HG02943 (cell line): Measurements from ENCODE around the gene MYOG.

Source experiments
- ATAC-seq: cut with Tn5 transposase; IDR thresholded peaks from one replicate; pipeline ENCODE4 v1.9.1; 2021; ENCODE audit warnings: mild to moderate bottlenecking, low read depth, moderate library complexity; ENCODE audit not compliant: unreplicated experiment

Gene MYOG

DNA sequence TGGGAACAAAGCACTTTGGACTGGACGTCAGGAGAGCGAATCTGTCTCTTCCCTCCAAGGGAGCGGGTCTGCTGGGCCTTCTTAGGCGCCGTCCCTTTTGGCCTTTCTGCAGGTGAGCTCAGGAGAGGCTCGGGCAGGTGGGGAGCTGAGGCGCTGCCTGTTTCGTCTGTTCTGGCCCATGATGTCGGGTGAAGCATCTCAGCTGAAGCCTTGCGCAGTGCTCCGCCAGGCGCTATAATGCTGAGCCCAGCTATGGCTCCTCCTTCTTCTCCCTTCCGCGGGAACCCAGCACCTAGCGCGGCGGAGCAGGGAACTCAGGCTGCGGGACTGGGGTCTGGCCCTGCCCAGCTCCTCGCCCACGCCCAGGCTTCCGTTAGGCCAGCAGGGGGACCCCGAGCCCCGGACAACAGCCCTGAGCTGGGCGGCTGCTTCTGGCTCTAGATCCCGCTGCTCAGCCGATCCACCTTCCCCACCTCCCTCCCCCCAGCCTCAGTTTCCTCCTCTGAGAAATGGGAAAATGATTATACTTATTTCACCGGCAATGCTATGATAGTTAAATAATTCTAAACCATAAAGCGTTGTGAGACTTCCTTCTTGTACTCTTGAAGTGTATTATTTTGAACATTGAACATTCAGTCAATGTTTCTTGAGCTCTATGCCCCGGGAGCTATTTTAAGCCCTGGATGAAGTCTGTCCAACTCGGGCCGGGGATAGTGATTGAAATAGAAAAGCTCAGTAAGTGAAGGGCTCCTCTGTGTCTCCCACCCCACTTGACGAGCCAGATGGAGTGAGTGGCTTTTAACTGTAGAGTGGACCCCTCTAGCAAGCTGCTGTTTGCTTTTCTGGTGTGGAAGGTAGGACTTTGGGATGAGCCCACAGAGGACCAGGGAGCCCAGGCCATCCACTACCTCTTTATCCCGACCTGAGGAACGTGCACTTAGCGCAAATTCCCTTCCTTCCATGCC lies 32.1 kb upstream of the MYOG start:
- no peak for ATAC-seq

DNA sequence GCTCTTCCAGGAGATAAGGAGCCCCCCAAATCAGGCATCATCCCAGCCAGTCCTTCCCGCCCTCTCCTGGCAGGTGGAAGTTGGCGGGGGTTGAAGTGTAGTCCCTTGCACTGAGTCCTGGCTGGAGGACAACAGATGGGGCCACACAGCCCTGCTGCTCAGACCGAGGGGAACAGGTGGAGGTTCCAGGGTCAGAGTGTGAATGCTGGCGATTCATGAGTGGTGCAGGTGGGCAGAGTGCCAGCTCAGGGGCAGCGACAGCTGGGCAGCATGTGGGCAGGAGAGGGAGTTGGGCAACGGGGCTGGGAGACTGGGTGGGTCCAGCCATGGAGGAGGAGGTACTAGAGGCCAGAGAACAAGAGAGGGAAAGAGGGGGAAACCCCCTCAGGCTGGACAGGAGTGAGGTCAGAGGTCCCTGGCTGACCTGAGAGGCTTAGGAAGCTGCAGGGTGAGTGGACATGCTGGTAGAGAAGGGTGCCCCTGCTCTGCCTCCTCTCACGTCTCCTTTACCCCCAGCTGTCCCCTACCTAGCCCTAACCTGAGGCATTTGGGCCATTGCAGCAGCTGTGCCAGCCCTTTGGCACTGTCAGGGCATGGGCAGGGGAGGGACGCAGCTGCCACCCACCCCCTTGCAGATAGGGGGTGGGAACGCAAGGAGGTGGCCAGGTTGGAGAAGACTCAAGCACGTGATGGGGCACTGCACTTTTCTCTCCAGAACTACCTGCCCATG lies 30.4 kb upstream of the MYOG start:
- ATAC-seq: no peak

DNA sequence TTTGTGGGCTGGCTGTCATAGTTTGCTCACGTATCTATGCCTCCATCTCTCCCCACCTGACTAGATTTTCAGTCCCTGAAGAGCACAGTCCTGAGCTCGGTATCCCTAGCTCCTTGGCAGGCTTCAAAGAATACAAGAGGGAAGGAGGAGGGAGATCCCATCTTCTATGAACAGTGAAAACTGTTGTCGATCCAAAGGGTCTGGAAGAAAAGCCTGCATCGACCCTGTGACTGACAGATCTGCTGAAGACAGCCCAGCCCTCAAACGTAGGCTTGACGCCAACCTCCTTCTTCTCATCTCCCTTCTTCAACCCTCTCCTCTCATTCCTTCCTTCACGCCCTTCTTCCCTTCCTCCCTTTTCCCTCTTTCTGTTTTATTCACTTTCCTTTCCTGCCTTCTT lies 28.4 kb upstream of the MYOG start:
- no peak for ATAC-seq

DNA sequence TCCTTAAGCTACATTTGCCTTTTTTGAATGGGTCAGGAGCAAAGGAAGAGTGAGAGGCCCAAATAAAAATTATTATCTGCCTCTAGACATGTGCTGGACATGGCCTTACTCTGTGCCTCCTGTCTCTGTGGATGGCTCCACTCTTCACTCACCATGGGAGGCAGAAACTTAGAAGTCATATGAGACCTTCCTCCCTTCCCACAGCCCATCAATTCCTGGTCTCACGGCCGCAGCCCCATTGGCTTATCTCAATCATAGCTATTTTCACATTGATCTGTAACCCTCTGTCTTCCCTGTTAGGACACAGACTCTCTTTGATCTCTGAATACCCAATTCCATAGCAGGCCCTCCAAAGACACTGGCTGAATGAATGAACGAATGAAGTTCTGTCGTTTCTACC lies 27.5 kb upstream of the MYOG start:
- no peak for ATAC-seq

DNA sequence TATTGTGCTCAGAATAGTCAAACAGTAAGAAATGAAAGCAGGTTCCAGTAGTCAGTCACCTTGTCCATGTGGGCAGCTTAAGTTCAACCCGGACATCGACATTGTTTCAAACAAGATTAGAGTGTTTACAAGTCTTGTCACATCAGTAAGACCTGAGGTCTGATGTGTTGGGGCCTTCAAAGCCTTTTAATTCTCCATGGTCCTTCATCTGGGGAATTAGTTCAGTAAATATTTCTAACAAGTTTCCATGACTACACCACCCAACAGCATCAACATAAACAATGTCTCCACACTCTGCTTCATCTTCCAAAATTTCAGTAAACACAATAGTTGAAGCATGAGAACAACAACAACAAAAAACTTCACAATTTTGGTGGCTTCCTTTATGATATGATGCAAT lies 26.7 kb upstream of the MYOG start:
- ATAC-seq: no peak

DNA sequence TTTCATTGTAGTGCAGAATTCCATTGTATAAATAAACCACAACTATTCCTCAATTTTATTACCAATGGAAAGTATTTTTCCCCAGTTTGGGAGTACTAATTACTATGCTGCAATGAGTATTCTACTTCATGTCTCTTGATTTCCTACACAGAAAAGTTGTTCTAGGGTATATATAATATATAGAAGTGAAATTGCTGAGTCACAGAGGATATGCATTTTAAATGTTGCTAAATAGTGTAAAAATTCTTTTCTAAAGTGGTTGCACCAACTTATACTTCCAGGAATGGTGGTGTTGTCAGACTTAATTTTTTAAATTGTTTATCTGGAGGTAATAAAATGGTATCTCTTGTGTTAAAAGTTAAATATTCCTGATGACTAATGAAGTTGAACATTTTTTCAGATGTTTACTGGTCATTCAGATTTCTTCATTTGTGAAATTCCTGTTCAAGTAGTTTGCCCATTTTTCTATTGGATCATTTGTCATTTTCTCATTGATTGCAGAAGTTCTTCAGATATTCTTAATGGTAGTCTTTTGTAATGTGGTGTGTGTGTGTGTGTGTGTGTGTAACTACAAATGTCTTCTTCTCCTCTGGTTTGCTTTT lies 19.1 kb upstream of the MYOG start:
- ATAC-seq: no peak

DNA sequence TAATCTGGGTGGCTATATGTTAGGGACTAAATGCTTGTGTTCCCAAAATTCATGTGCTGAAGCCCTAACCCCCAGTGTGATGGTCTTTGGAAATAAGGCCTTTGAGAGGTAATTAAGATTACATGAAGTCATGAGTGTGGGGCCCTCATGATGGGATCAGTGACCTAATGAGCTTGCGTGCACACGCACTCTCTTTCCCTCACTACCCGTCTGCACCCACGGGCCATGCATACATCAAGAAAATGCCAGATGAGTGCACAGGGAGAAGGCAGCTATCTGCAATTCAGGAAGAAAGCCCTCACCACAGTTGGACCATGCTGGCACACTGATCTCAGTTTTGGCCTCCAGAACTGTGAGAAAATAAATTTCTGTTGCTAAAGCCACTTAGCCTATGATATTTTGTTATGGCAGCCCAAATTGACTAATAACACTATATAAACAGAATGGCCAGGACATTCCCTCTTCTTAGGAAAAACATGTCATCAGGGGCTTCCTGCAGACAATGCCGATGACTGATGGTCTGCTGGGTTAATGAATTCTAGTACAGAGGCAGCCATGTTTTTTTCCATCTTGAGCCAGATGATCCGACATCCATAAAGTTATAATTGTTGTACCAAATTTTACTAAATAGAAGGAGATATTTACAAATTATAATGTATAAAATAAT lies 18.1 kb upstream of the MYOG start:
- no peak for ATAC-seq

DNA sequence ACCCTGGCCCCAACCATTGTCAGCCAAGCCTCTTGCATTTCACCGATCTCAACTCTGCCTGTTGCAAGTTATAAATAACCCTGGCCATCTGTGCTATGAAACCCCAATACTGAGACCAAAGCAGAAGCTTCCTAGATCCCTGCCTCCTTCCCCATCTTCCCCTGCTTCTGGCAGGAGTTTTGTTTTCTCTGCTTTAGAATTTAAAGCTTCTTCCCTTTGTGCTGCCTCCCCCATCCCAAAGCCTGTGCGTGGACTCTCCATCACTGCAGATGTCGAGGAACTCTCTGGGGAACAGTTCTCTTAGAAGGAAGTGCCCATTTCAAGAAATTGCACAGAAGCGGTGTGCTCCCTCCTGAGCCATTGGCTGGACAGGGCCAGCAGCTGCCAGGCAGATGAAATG lies 17.4 kb upstream of the MYOG start:
- no peak for ATAC-seq

DNA sequence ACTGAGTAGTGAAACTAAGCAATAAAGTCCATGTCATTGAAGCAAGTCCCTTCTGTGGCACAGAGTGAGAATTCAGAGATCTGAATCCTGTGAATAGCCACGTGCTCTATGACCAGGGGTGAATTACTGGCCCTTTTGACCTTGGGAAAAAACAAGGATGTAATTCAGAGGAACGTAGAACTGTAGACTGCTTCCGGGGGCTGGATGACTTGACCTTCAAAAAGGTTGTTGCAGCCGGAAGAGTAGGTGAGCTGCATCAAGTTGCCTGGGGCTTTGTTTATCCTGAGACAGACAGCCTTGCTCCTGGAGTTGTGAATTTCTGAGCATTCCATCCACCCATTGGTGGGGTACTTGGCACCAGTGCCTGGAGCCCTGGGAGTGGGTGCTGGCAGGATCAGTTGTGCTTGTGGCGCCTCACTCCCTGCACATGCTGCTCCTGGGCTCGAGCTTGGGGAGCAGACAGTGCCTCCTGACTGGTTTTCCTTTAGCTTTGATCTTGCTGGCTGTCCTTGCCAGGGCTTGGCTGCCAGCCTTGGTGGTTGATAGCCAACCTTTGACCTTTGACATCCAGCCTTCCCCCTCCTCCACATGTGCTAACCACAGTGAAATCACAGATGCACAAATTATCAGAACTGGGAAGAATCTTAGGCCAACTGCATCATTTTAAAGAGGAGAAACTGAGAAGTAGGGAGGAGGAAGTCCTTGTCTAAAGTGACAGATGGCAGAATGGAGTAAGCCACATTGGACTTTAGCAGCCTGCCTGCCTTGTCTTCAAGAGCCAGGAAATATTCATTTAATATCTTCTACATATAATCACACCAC lies 16.2 kb upstream of the MYOG start:
- ATAC-seq: no peak

DNA sequence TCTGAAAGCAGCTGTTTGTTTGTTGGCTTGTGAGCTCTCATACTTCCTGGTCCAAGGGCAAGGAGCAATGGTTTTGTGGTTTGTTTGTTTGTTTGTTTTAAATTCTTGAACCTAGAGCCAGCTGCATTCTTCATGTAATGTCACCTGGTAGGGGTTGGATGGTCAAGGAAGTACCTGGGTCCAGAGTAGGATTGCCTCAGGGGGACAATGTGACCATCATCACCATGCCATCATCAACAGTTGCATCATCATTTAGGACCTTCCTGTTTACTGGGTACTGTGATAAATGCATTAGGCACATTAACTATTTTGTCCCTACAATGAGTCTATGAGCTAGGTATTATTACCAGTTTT lies 14.7 kb upstream of the MYOG start:
- ATAC-seq: no peak

DNA sequence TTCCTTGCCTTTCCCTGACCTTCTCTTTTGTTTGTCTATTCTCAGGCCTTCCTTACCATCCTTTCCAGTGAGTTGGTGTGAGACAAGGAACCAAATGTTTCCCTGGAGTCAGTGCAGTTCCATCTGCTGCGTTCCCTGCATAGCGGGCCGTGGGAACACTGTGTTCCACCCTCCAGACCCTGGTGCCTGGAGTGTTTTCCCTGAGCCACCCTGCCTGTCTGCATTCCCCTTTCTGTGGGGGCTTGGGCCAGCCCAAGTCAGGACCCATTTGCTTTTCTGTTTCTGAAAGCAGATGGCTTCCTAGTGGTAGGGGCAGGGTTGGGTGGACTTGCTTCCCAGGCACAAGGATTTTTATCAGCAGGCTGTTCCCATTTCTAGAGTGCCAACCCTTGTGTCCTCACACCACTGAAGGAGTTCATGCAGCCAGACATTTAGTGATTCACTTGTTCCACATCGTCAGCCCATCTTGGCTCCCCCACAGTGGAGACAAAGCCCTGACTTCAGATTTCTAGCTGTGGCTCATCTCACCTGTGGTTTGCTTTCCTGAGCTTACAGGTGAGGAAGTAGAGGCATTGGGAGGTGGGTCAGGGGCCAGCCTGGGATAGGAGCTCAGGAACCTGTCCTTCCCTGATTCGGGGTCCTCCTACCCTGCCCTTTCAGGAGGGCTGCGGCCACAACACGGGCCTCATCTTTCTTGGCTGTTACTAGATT lies 14.1 kb upstream of the MYOG start:
- ATAC-seq: no peak

DNA sequence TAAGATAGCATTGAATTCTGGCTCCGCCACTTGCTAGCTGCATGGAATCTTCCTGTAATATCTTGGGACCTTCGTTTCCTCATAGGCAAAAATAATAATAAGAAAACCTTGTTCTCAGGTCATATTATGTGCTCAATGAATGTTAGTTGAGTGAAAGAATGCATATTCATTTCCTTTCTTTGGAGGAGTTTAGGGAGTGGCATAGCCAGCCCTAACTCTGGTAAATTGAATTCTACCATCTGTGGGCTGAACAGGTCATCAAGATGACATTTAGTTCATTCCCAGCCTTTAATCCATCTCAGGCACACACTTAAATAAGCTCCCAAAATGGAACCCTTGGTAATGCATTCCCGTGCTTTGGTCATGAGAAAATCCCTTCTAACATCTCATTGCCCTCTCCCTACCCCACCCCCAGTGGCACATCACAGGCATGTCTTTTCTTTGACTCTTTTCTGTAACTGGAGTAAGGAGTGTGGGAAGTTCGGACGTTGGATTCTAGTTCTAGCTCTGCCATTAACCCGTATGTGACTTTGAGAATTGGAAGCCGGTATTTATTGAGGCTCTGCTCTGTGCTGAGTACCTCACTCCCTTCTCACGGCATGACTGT lies 13.2 kb upstream of the MYOG start:
- ATAC-seq: no peak

DNA sequence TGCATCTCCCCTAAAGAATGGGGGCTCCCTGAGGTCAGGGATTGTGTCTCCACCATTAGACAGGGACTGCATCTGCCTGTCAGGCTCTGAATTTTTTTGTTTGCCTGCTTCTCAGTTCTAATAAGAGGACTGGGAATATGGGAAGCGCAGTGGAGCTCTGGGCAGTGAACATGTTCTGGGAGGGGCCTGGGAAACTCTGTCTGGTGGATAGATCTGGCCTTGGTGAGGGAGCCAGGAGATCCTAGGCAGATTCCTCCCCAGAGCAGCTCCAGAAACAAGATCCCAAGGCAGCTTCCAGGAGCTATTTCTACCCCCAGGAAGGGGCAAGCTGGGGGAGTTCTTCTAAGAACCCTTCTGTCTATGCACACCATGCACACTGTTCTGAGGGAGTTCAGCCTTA lies 12.6 kb upstream of the MYOG start:
- ATAC-seq: no peak

DNA sequence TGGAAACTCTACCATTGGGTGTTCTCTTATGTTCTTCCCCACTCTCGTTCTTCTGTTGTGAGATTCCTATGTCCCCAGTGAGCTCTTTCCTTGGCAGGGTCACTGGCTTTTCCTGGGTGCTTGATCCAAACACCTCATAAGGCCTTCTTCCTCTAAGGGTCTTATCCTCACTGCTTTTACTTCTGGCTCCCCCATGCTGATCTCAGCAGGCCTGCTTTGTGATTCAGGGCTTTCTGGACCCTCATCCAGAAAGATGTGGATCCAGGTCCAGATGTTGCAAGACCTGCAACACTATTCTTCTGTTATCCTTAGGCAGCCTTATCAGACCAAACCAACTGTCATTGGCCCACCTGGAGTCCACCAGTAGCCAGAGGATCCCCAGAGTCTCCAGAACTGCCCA lies 11.2 kb upstream of the MYOG start:
- no peak for ATAC-seq

DNA sequence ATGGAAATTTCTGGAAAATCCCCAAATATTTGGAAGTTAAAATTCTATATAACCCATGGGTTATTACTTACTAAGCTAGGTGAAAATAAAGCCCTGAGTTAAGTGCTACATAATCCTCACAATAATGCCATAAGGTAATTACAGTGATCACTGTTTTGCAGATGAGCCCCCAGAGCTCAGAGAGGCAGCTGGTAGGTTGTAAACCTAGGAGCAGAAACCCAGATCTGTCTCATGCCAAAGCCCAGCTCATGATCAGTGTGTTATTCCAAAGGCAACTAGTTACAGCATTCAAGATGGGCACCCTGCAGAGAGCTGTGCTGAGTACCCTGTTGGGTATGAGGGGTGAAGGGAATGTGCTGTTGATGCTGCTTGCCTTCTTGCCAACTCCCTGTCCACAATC lies 10.8 kb upstream of the MYOG start:
- ATAC-seq: no peak

DNA sequence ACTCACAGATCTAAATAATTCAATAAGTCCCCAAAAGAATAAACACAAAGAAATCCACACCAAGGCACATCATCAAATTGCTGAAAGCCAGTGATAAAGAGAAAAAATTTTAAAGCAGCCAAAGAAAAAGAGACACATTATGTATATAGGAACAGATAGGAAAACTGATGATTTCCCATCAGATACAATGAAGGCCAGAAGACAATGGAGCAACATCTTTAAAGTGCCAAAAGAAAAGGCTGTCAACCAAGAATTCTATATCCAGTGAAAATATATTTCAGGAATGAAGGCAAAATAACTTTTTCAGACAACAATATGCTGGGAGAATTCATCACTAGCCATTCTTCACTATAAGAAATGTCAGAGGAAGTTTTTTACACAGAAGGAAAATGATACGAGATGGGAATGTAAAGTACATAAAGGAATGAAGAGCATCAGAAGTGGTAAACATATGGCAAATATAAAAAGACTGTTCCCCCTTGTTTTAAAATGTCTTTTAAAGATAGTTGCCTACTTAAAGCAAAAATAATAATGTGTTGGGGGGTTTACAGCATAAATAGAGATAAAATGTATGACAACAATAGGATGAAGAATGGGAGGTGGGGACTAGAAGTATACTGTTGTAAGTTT lies 9.4 kb upstream of the MYOG start:
- ATAC-seq: no peak

DNA sequence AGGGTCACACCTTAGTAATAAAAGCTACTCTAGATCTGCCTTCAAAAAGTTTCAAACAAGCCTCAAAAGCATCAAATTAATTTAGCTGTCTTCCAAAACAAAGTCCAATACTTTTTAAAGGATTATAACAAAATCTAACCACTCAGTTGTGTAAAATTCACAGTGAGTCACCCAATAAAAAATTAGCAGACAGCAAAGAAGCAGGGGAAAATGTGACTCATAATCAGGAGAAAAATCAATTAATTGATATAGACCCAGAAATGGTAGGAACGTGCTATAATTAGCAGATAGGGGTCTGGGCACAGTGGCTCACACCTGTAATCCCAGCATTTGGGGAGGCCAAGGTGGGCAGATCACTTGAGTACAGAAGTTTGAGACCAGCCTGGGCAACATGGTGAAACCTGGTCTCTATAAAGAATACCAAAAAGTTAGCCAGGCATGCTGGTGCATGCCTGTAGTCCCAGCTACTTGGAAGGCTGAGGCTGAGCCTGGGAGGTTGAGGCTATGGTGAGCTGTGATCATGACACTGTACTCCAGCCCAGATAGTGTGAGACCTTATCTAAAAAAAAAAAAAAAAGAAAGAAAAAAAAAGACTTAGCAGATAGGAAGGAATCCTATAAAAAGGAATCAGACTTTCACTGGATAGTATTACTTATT lies 8.1 kb upstream of the MYOG start:
- no peak for ATAC-seq

DNA sequence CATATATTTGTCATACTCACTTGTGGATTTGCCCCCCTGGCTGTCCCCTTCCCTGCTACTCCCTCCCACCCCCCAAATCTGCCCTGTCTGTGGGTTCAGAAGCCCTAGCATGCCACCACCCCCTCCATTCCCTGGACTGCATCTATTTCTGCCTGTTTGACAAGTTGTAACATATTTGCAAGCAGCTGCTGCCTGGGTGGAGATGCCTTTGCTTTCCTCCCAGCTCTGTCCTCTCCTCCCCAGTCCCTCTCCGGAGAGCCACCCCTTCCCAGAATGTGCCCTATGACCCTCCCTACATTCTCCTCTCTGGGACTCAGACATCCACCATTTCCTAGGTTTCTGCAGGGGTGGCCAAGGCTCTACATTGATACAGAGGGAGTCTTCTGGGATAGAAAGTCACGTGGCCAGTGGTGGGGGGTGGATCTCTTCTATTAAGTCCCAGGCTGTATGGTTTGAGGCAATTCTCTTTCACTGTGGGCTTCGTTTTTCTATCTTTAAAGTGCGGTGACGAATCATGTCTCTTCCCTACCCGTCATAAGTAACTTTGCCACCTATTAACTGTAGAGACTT lies 6.0 kb upstream of the MYOG start:
- ATAC-seq: no peak
